Activated CD4-positive, alpha-beta T cell treated with anti-CD3 and anti-CD28 coated beads for 1 hour (primary cell): ENCODE data around the gene CAPN7.

Experiments
- DNase-seq: peaks from one replicate; pipeline ENCODE4 v3.0.0-alpha.2; 2020

CAPN7 gene

GRCh38 chr3:15301761-15302160 lies 95.7 kb downstream of the CAPN7 start:
- DNase-seq, result no peak
